ENCODE data around the gene DCST1.

DCST1 gene

GRCh38 chr1:155086856-155087535 lies 53.4 kb downstream of the DCST1 start:
- Histone ChIP-seq H3K27me3 (ENCODE audit: control insufficient read depth in 1 of 2, insufficient read depth in 2 of 2, low read length in 2 of 2) (peaks cover 13 to 23% of the 10 kb centered on the region in 2 donors), H3K27ac (ENCODE audit: low read depth, low read length) (no peak overlapping the region), H3K9me3 (ENCODE audit: control insufficient read depth in 1 of 2, low read length in 2 of 2) (no peaks in the 10 kb centered on the region), H3K4me3 (ENCODE audit: low read depth in 1 of 2, low read length in 2 of 2) (no peak overlapping the region), H3K4me1 (ENCODE audit: control insufficient read depth in 1 of 2, insufficient read depth in 2 of 2, low read length in 2 of 2) (peaks cover 38 to 42% of the 10 kb centered on the region in 2 donors), H3K36me3 (ENCODE audit: control insufficient read depth in 1 of 2, insufficient read depth in 2 of 2, low read length in 2 of 2) (no peaks in the 10 kb centered on the region), H3K9ac (ENCODE audit: low read depth in 1 of 2, low read length in 2 of 2) (no peak overlapping the region)

DNA sequence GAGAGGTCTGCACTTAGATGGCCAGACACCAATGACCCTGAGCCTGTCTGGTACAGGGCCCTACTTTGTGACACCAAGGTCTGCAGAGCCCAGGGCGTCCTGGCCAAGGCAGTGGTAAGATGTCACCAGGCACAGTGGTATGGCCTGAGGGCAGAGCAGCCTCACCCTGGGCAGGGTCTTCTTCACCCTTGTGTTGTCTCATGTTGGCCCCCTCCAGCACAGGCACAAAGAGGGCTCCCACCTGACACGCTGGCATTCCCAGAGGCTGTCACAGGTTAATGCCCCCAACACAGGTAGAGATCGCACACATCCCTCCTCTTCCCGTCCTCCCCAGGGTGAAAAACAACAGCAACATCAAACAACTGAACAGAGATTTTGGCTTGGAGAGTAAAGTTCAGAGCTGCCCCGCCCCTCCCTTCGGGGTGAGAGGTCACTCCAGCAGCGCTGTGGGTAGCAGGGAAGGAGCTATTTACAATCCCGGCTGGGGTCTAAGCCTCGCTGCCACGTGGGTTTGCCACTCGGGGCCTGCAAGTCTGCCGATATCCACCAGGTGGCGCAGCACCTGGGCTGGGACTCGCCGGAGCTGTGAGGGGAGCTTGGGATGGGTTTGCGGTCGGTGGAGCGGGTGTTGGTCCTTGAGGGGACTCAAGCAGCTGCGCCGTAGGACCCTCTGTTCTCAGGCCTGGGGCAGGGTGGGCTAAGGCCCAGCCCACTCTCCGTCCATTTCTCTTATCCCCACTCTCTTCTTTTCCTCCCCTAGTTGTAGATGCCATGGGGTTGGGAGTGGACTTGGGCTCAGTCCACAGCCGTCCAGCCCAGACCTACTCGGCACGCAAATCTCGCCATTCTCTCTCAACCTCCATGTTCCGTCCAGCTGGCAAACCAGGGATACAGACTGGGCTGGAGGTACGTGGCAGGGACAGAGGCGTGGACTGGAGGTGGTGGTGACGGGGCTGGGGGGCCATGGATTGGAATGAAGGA lies 57.7 kb downstream of the DCST1 start:
- H3K9ac ChIP-seq (ENCODE audit: low read depth in 1 of 2, low read length in 2 of 2): peak overlapping the region; percentile 27 to 35
- H3K9me3 ChIP-seq (ENCODE audit: control insufficient read depth in 1 of 2, low read length in 2 of 2): no peaks in the 10 kb centered on the region
- no peaks in the 10 kb centered on the region for H3K27me3 ChIP-seq (ENCODE audit: control insufficient read depth in 1 of 2, insufficient read depth in 2 of 2, low read length in 2 of 2)
- H3K27ac ChIP-seq (ENCODE audit: low read depth, low read length): no peak overlapping the region
- peaks cover 16 to 17% of the 10 kb centered on the region in 2 donors for H3K4me1 ChIP-seq (ENCODE audit: control insufficient read depth in 1 of 2, insufficient read depth in 2 of 2, low read length in 2 of 2)
- peak overlapping the region in 1 of 2 donors; percentile 28 for H3K4me3 ChIP-seq (ENCODE audit: low read depth in 1 of 2, low read length in 2 of 2)
- H3K36me3 ChIP-seq (ENCODE audit: control insufficient read depth in 1 of 2, insufficient read depth in 2 of 2, low read length in 2 of 2): no peaks in the 10 kb centered on the region

GRCh38 chr1:155092131-155092530 lies 58.5 kb downstream of the DCST1 start:
- Histone ChIP-seq H3K9ac (ENCODE audit: low read depth in 1 of 2, low read length in 2 of 2) (no peak overlapping the region), H3K27ac (ENCODE audit: low read depth, low read length) (no peak overlapping the region)

GRCh38 chr1:155092641-155093040 lies 59.0 kb downstream of the DCST1 start:
- no peak overlapping the region for H3K9ac ChIP-seq (ENCODE audit: low read depth in 1 of 2, low read length in 2 of 2)
- H3K9me3 ChIP-seq (ENCODE audit: control insufficient read depth in 1 of 2, low read length in 2 of 2): no peaks in the 10 kb centered on the region
- H3K4me3 ChIP-seq (ENCODE audit: low read depth in 1 of 2, low read length in 2 of 2): no peak overlapping the region
- H3K27ac ChIP-seq (ENCODE audit: low read depth, low read length): no peak overlapping the region
- H3K27me3 ChIP-seq (ENCODE audit: control insufficient read depth in 1 of 2, insufficient read depth in 2 of 2, low read length in 2 of 2): no peaks in the 10 kb centered on the region
- H3K4me1 ChIP-seq (ENCODE audit: control insufficient read depth in 1 of 2, insufficient read depth in 2 of 2, low read length in 2 of 2): peaks cover 15 to 16% of the 10 kb centered on the region in 2 donors
- no peaks in the 10 kb centered on the region for H3K36me3 ChIP-seq (ENCODE audit: control insufficient read depth in 1 of 2, insufficient read depth in 2 of 2, low read length in 2 of 2)

More at GRCh38 chr1:155092131-155092530, 58.5 kb downstream of the DCST1 start:
- H3K27me3 ChIP-seq (ENCODE audit: control insufficient read depth in 1 of 2, insufficient read depth in 2 of 2, low read length in 2 of 2): no peaks in the 10 kb centered on the region
- H3K4me1 ChIP-seq (ENCODE audit: control insufficient read depth in 1 of 2, insufficient read depth in 2 of 2, low read length in 2 of 2): peaks cover 15 to 16% of the 10 kb centered on the region in 2 donors
- H3K36me3 ChIP-seq (ENCODE audit: control insufficient read depth in 1 of 2, insufficient read depth in 2 of 2, low read length in 2 of 2): no peaks in the 10 kb centered on the region
- H3K9me3 ChIP-seq (ENCODE audit: control insufficient read depth in 1 of 2, low read length in 2 of 2): no peaks in the 10 kb centered on the region
- H3K4me3 ChIP-seq (ENCODE audit: low read depth in 1 of 2, low read length in 2 of 2): no peak overlapping the region

DNA sequence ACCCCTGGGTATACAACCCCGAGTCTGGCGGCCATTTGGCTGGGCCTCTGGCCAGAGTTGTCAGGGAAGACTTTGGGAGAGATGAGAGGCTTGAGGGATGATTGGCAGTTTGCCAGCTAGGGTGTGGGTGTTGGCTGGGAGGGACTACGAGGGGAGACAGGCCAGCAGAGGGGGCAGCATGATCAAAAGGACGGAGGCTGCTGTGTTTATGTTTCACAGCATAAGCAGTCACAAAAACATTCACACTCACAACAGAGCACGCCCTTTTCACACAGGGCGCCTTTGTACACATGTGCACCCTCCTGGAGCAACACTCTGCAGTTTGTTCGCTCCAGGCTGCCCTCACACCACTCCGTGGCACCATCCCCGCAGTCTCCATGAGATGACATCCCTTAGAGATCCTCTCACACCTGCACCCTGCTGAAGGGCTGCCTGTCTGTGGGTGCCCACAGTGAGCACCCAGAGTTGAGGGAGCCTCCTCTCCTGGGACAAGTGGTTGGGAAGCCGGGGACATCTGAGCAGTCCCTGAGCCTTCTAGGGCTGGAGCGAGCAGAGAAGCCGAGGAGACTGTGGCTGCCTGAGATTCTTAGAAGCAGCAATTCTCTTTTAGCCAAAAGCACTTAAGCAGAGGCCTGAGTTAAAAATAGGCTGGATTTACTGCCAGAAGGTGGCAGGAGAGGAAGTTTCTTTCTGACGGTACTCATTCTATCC lies 60.4 kb downstream of the DCST1 start:
- peaks cover 15 to 16% of the 10 kb centered on the region in 2 donors for H3K4me1 ChIP-seq (ENCODE audit: control insufficient read depth in 1 of 2, insufficient read depth in 2 of 2, low read length in 2 of 2)
- H3K9me3 ChIP-seq (ENCODE audit: control insufficient read depth in 1 of 2, low read length in 2 of 2): no peaks in the 10 kb centered on the region
- no peaks in the 10 kb centered on the region for H3K36me3 ChIP-seq (ENCODE audit: control insufficient read depth in 1 of 2, insufficient read depth in 2 of 2, low read length in 2 of 2)
- no peak overlapping the region for H3K4me3 ChIP-seq (ENCODE audit: low read depth in 1 of 2, low read length in 2 of 2)
- no peaks in the 10 kb centered on the region for H3K27me3 ChIP-seq (ENCODE audit: control insufficient read depth in 1 of 2, insufficient read depth in 2 of 2, low read length in 2 of 2)
- no peak overlapping the region for H3K27ac ChIP-seq (ENCODE audit: low read depth, low read length)
- peak overlapping the region in 1 of 2 donors; percentile 32 for H3K9ac ChIP-seq (ENCODE audit: low read depth in 1 of 2, low read length in 2 of 2)

GRCh38 chr1:155094622-155094948 lies 61.0 kb downstream of the DCST1 start:
- Histone ChIP-seq H3K27ac (ENCODE audit: low read depth, low read length) (no peak overlapping the region), H3K36me3 (ENCODE audit: control insufficient read depth in 1 of 2, insufficient read depth in 2 of 2, low read length in 2 of 2) (no peaks in the 10 kb centered on the region), H3K9me3 (ENCODE audit: control insufficient read depth in 1 of 2, low read length in 2 of 2) (no peaks in the 10 kb centered on the region), H3K4me1 (ENCODE audit: control insufficient read depth in 1 of 2, insufficient read depth in 2 of 2, low read length in 2 of 2) (peaks cover 15 to 16% of the 10 kb centered on the region in 2 donors), H3K27me3 (ENCODE audit: control insufficient read depth in 1 of 2, insufficient read depth in 2 of 2, low read length in 2 of 2) (no peaks in the 10 kb centered on the region), H3K4me3 (ENCODE audit: low read depth in 1 of 2, low read length in 2 of 2) (no peak overlapping the region), H3K9ac (ENCODE audit: low read depth in 1 of 2, low read length in 2 of 2) (peak overlapping the region in 1 of 2 donors; percentile 32)

DNA sequence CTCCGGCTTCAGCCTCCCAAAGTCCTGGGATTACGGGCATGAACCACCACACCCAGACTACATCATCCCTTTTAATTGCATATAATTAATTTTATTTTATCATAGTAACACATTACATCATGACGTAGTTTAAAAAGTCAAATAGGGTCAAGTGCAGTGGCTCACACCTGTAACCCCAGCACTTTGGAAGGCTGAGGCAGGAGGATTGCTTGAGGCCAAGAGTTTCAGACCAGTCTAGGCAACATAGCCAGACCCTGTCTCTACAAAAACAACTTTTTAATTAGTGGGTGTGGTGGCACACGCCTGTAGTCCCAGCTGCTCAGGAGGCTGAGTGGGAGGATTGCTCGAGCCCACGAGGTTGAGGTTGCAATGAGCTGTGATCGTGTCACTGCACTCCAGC lies 65.7 kb downstream of the DCST1 start:
- no peak overlapping the region for H3K4me3 ChIP-seq (ENCODE audit: low read depth in 1 of 2, low read length in 2 of 2)
- no peaks in the 10 kb centered on the region for H3K27me3 ChIP-seq (ENCODE audit: control insufficient read depth in 1 of 2, insufficient read depth in 2 of 2, low read length in 2 of 2)
- H3K9ac ChIP-seq (ENCODE audit: low read depth in 1 of 2, low read length in 2 of 2): no peak overlapping the region
- peaks cover 0 to 9% of the 10 kb centered on the region in 2 donors for H3K4me1 ChIP-seq (ENCODE audit: control insufficient read depth in 1 of 2, insufficient read depth in 2 of 2, low read length in 2 of 2)
- H3K27ac ChIP-seq (ENCODE audit: low read depth, low read length): no peak overlapping the region
- no peaks in the 10 kb centered on the region for H3K9me3 ChIP-seq (ENCODE audit: control insufficient read depth in 1 of 2, low read length in 2 of 2)
- no peaks in the 10 kb centered on the region for H3K36me3 ChIP-seq (ENCODE audit: control insufficient read depth in 1 of 2, insufficient read depth in 2 of 2, low read length in 2 of 2)
